HEK293 (cell line): ENCODE measurements around the gene HINFP.

Experiments used
- GFI1B ChIP-seq: fragments of 450-650 bp; formaldehyde crosslinking; IDR thresholded peaks from 2 replicates; pipeline ENCODE4 v1.5.1; 2016; ENCODE audit warnings: missing biosample characterization, missing genetic modification characterization
- GLI2 ChIP-seq: fragments of 450-650 bp; formaldehyde crosslinking; IDR thresholded peaks from 2 replicates; pipeline ENCODE4; 2017; ENCODE audit warnings: missing biosample characterization, missing genetic modification characterization, low read depth, borderline replicate concordance
- MZF1 ChIP-seq: fragments of 450-650 bp; formaldehyde crosslinking; IDR thresholded peaks from 2 replicates; pipeline ENCODE4 v1.5.1; 2017; ENCODE audit warnings: missing biosample characterization, missing genetic modification characterization, borderline replicate concordance
- OVOL3 ChIP-seq: fragments of 450-650 bp; formaldehyde crosslinking; IDR thresholded peaks from 2 replicates; pipeline ENCODE4 v1.5.1; 2016; ENCODE audit warnings: missing biosample characterization, missing genetic modification characterization
- SCRT1 ChIP-seq: fragments of 450-650 bp; formaldehyde crosslinking; IDR thresholded peaks from 2 replicates; pipeline ENCODE4 v1.5.1; 2016; ENCODE audit warnings: missing biosample characterization, missing genetic modification characterization, borderline replicate concordance
- SETDB1 ChIP-seq: IDR thresholded peaks from one replicate; pipeline ENCODE4 v1.6.1; 2017; ENCODE audit warnings: mild to moderate bottlenecking, low read length, moderate library complexity, mixed read lengths; ENCODE audit not compliant: insufficient read length
- ZNF16 ChIP-seq: fragments of 450-650 bp; formaldehyde crosslinking; IDR thresholded peaks from 2 replicates; pipeline ENCODE4 v1.5.1; 2016; ENCODE audit warnings: low read depth, missing biosample characterization, missing genetic modification characterization
- ZNF19 ChIP-seq: fragments of 450-650 bp; formaldehyde crosslinking; IDR thresholded peaks from 2 replicates; pipeline ENCODE4; 2016; ENCODE audit warnings: missing biosample characterization, missing genetic modification characterization, low read depth
- ZNF404 ChIP-seq: fragments of 450-650 bp; formaldehyde crosslinking; IDR thresholded peaks from 2 replicates; pipeline ENCODE4 v1.5.1; 2017; ENCODE audit warnings: missing biosample characterization, missing genetic modification characterization
- ZNF416 ChIP-seq: fragments of 450-650 bp; formaldehyde crosslinking; IDR thresholded peaks from 2 replicates; pipeline ENCODE4 v1.5.1; 2016; ENCODE audit warnings: missing biosample characterization, missing genetic modification characterization
- ZNF423 ChIP-seq: fragments of 450-650 bp; formaldehyde crosslinking; IDR thresholded peaks from 2 replicates; pipeline ENCODE4 v1.5.1; 2016; ENCODE audit warnings: missing biosample characterization, missing genetic modification characterization
- ZNF571 ChIP-seq: fragments of 450-650 bp; formaldehyde crosslinking; IDR thresholded peaks from 2 replicates; pipeline ENCODE4 v1.5.0; 2017; ENCODE audit warnings: missing biosample characterization, missing genetic modification characterization
- ZNF585B ChIP-seq: fragments of 450-650 bp; formaldehyde crosslinking; IDR thresholded peaks from 2 replicates; pipeline ENCODE4 v1.5.1; 2016; ENCODE audit warnings: missing biosample characterization, missing genetic modification characterization
- ZNF600 ChIP-seq: fragments of 450-650 bp; formaldehyde crosslinking; IDR thresholded peaks from 2 replicates; pipeline ENCODE4 v1.5.1; 2016; ENCODE audit warnings: missing biosample characterization, missing genetic modification characterization
- ZNF777 ChIP-seq: fragments of 450-650 bp; formaldehyde crosslinking; IDR thresholded peaks from 2 replicates; pipeline ENCODE4 v1.5.1; 2017; ENCODE audit warnings: missing biosample characterization, missing genetic modification characterization, borderline replicate concordance
- TF ChIP-seq, protein P1 (sequence below): fragments of 450-650 bp; formaldehyde crosslinking; IDR thresholded peaks from 2 replicates; pipeline ENCODE4 v1.5.1; 2016; ENCODE audit warnings: missing biosample characterization, missing genetic modification characterization, borderline replicate concordance
- TF ChIP-seq, protein P2 (sequence below): fragments of 450-650 bp; formaldehyde crosslinking; conservative IDR thresholded peaks from 2 replicates; pipeline ENCODE4 v1.5.1; 2016; ENCODE audit warnings: low read depth, missing biosample characterization, missing genetic modification characterization
- TF ChIP-seq, protein P3 (sequence below): fragments of 450-650 bp; formaldehyde crosslinking; conservative IDR thresholded peaks from 2 replicates; pipeline ENCODE4 v1.5.1; 2016; ENCODE audit warnings: low read depth, missing biosample characterization, missing genetic modification characterization
- TF ChIP-seq, protein P4 (sequence below): fragments of 450-650 bp; formaldehyde crosslinking; IDR thresholded peaks from 2 replicates; pipeline ENCODE4 v1.5.1; 2016; ENCODE audit warnings: missing biosample characterization, missing genetic modification characterization
- TF ChIP-seq, protein P5 (sequence below): fragments of 450-650 bp; formaldehyde crosslinking; IDR thresholded peaks from 2 replicates; pipeline ENCODE4 v1.5.1; 2016; ENCODE audit warnings: missing biosample characterization, missing genetic modification characterization

The HINFP gene

DNA sequence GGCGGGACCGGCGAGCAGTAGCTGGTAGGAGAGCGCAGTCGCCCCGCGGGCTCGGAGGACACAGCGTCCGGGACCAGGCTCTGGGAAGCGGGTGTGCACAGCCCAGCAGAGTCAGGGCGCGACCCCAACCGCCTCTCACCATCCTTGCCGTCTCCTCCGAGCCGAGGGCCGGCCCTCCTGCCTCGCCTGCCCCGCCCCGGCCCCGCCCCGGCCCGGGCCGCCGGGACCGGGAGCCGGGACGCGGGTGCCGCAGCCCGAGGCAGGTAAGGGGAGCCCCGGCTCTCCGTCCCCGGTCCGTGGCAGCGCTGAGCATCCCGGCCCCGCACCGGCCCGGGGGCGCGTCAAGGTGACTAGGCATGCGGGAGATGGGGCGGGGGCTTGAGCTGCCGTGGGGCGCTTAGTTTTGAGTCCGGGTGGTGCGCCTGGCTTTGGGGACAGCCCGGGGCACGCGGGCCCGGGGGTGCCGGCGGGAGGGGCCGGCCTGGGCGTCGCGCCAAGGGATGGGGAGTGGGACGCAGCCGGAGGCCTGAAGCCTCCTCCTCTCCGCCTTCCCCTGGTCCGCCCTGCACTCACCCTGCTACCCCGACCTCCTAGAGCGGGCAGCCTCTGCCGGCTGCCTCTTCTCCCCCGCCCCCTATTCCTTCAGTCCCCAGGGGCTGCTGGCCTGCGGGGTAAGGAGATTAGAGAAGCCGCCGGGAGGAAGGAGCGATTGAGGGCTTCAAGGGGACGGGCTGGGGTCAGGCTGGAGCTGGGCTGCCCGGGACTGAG is 27.8 kb downstream of the HINFP start, which contains the start of gene ABCG4 (continued):
- TF ChIP-seq, protein P1, sequence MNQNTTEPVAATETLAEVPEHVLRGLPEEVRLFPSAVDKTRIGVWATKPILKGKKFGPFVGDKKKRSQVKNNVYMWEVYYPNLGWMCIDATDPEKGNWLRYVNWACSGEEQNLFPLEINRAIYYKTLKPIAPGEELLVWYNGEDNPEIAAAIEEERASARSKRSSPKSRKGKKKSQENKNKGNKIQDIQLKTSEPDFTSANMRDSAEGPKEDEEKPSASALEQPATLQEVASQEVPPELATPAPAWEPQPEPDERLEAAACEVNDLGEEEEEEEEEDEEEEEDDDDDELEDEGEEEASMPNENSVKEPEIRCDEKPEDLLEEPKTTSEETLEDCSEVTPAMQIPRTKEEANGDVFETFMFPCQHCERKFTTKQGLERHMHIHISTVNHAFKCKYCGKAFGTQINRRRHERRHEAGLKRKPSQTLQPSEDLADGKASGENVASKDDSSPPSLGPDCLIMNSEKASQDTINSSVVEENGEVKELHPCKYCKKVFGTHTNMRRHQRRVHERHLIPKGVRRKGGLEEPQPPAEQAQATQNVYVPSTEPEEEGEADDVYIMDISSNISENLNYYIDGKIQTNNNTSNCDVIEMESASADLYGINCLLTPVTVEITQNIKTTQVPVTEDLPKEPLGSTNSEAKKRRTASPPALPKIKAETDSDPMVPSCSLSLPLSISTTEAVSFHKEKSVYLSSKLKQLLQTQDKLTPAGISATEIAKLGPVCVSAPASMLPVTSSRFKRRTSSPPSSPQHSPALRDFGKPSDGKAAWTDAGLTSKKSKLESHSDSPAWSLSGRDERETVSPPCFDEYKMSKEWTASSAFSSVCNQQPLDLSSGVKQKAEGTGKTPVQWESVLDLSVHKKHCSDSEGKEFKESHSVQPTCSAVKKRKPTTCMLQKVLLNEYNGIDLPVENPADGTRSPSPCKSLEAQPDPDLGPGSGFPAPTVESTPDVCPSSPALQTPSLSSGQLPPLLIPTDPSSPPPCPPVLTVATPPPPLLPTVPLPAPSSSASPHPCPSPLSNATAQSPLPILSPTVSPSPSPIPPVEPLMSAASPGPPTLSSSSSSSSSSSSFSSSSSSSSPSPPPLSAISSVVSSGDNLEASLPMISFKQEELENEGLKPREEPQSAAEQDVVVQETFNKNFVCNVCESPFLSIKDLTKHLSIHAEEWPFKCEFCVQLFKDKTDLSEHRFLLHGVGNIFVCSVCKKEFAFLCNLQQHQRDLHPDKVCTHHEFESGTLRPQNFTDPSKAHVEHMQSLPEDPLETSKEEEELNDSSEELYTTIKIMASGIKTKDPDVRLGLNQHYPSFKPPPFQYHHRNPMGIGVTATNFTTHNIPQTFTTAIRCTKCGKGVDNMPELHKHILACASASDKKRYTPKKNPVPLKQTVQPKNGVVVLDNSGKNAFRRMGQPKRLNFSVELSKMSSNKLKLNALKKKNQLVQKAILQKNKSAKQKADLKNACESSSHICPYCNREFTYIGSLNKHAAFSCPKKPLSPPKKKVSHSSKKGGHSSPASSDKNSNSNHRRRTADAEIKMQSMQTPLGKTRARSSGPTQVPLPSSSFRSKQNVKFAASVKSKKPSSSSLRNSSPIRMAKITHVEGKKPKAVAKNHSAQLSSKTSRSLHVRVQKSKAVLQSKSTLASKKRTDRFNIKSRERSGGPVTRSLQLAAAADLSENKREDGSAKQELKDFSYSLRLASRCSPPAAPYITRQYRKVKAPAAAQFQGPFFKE (tag by site-specific recombination): no peak
- TF ChIP-seq SCRT1 (tag by site-specific recombination) (no peak), GFI1B (tag by site-specific recombination) (no peak), ZNF571 (tag by site-specific recombination) (no peak), ZNF16 (tag by site-specific recombination) (no peak), GLI2 (no peak), SETDB1 (no peak), ZNF423 (tag by site-specific recombination) (peak; percentile 70; the same call in 1 of the 2 replicates), ZNF777 (no peak), ZNF600 (tag by site-specific recombination) (no peak), ZNF585B (tag by site-specific recombination) (no peak), OVOL3 (no peak), MZF1 (no peak), ZNF416 (tag by site-specific recombination) (no peak), ZNF19 (tag by site-specific recombination) (no peak), ZNF404 (tag by site-specific recombination) (no peak)
- TF ChIP-seq, protein P2, sequence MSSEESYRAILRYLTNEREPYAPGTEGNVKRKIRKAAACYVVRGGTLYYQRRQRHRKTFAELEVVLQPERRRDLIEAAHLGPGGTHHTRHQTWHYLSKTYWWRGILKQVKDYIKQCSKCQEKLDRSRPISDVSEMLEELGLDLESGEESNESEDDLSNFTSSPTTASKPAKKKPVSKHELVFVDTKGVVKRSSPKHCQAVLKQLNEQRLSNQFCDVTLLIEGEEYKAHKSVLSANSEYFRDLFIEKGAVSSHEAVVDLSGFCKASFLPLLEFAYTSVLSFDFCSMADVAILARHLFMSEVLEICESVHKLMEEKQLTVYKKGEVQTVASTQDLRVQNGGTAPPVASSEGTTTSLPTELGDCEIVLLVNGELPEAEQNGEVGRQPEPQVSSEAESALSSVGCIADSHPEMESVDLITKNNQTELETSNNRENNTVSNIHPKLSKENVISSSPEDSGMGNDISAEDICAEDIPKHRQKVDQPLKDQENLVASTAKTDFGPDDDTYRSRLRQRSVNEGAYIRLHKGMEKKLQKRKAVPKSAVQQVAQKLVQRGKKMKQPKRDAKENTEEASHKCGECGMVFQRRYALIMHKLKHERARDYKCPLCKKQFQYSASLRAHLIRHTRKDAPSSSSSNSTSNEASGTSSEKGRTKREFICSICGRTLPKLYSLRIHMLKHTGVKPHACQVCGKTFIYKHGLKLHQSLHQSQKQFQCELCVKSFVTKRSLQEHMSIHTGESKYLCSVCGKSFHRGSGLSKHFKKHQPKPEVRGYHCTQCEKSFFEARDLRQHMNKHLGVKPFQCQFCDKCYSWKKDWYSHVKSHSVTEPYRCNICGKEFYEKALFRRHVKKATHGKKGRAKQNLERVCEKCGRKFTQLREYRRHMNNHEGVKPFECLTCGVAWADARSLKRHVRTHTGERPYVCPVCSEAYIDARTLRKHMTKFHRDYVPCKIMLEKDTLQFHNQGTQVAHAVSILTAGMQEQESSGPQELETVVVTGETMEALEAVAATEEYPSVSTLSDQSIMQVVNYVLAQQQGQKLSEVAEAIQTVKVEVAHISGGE: 0 out of 2 replicates have a peak, but pooled peaks have one; percentile 23
- TF ChIP-seq, protein P3, sequence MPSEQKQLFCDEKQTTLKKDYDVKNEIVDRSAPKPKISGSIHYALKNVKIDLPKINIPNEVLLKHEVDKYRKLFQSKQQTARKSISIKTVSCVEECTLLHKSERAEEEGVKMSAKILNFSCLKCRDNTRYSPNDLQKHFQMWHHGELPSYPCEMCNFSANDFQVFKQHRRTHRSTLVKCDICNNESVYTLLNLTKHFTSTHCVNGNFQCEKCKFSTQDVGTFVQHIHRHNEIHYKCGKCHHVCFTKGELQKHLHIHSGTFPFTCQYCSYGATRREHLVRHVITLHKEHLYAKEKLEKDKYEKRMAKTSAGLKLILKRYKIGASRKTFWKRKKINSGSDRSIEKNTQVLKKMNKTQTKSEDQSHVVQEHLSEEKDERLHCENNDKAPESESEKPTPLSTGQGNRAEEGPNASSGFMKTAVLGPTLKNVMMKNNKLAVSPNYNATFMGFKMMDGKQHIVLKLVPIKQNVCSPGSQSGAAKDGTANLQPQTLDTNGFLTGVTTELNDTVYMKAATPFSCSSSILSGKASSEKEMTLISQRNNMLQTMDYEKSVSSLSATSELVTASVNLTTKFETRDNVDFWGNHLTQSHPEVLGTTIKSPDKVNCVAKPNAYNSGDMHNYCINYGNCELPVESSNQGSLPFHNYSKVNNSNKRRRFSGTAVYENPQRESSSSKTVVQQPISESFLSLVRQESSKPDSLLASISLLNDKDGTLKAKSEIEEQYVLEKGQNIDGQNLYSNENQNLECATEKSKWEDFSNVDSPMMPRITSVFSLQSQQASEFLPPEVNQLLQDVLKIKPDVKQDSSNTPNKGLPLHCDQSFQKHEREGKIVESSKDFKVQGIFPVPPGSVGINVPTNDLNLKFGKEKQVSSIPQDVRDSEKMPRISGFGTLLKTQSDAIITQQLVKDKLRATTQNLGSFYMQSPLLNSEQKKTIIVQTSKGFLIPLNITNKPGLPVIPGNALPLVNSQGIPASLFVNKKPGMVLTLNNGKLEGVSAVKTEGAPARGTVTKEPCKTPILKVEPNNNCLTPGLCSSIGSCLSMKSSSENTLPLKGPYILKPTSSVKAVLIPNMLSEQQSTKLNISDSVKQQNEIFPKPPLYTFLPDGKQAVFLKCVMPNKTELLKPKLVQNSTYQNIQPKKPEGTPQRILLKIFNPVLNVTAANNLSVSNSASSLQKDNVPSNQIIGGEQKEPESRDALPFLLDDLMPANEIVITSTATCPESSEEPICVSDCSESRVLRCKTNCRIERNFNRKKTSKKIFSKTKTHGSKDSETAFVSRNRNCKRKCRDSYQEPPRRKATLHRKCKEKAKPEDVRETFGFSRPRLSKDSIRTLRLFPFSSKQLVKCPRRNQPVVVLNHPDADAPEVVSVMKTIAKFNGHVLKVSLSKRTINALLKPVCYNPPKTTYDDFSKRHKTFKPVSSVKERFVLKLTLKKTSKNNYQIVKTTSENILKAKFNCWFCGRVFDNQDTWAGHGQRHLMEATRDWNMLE (tag by site-specific recombination): no peak
- TF ChIP-seq, protein P4, sequence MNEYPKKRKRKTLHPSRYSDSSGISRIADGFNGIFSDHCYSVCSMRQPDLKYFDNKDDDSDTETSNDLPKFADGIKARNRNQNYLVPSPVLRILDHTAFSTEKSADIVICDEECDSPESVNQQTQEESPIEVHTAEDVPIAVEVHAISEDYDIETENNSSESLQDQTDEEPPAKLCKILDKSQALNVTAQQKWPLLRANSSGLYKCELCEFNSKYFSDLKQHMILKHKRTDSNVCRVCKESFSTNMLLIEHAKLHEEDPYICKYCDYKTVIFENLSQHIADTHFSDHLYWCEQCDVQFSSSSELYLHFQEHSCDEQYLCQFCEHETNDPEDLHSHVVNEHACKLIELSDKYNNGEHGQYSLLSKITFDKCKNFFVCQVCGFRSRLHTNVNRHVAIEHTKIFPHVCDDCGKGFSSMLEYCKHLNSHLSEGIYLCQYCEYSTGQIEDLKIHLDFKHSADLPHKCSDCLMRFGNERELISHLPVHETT (tag by site-specific recombination): no peak
- TF ChIP-seq, protein P5, sequence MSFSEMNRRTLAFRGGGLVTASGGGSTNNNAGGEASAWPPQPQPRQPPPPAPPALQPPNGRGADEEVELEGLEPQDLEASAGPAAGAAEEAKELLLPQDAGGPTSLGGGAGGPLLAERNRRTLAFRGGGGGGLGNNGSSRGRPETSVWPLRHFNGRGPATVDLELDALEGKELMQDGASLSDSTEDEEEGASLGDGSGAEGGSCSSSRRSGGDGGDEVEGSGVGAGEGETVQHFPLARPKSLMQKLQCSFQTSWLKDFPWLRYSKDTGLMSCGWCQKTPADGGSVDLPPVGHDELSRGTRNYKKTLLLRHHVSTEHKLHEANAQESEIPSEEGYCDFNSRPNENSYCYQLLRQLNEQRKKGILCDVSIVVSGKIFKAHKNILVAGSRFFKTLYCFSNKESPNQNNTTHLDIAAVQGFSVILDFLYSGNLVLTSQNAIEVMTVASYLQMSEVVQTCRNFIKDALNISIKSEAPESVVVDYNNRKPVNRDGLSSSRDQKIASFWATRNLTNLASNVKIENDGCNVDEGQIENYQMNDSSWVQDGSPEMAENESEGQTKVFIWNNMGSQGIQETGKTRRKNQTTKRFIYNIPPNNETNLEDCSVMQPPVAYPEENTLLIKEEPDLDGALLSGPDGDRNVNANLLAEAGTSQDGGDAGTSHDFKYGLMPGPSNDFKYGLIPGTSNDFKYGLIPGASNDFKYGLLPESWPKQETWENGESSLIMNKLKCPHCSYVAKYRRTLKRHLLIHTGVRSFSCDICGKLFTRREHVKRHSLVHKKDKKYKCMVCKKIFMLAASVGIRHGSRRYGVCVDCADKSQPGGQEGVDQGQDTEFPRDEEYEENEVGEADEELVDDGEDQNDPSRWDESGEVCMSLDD (tag by site-specific recombination): no peak; the same call in 1 of the 2 replicates
